Left lung (tissue), 10 donors: Measurements from ENCODE around the gene DNM3. TPM values are rescaled to one million over a fixed set of nuclear protein-coding genes. Genes with fewer than 3 reads are reported as not detected.
A peak's percentile ranks its signal among the peaks of the same experiment; 100 is the strongest.

Source experiments
- ATAC-seq: fragments of 200-7000 bp; cut with Tn5 transposase; one replicate; pipeline ENCODE4 v1.9.1; 2020; ENCODE audit warnings: moderate library complexity
- DNase-seq, 4 donors: peaks; one replicate each; pipeline ENCODE4 v3.0.0-alpha.2; 2013 to 2020
- H3K27ac ChIP-seq, 2 donors: fragments of 200-600 bp; sonication (generic) in 1 of 2; one replicate each; pipeline versions ENCODE4 v1.5.0 to v1.8.0; 2020 to 2021
- H3K27me3 ChIP-seq, 2 donors: fragments of 200-600 bp; sonication (generic) in 1 of 2; one replicate each; pipeline versions ENCODE4 v1.5.0 to v1.8.0; 2020 to 2021
- H3K36me3 ChIP-seq, 2 donors: fragments of 200-600 bp; sonication (generic) in 1 of 2; one replicate each; pipeline versions ENCODE4 v1.5.0 to v1.8.0; 2020 to 2021
- H3K4me1 ChIP-seq, 2 donors: fragments of 200-600 bp; one replicate each; pipeline ENCODE4 v1.8.0; 2021
- H3K4me3 ChIP-seq, 2 donors: fragments of 200-600 bp; sonication (generic) in 1 of 2; one replicate each; pipeline versions ENCODE4 v1.5.0 to v1.8.0; 2020 to 2021; ENCODE audit warnings: mild to moderate bottlenecking in 1 of 2
- H3K9me3 ChIP-seq, 2 donors: fragments of 200-600 bp; sonication (generic) in 1 of 2; one replicate each; pipeline versions ENCODE4 v1.5.0 to v1.8.0; 2020 to 2021
- intact Hi-C, 2 donors: fragments of 100-400 bp; cut with DNase I; formaldehyde crosslinking; loops; one replicate each; pipeline versions ENCODE4 v1.11.2 to v1.14.2; 2022
- polyA plus RNA-seq, 6 donors: library from polyadenylated mRNA; unstranded; fragments of 120-200 nt; gene quantifications; one replicate each; pipeline ENCODE4 v1.2.1, GENCODE V29; 2013; ENCODE audit not compliant: insufficient read length in 6 of 6
- total RNA-seq, 2 donors: library from RNA; stranded (reverse); fragmentation: NEBNext Ultra II Directional; extraction: Animal tissue kit (Norgen Biotek cat#: 25700); gene quantifications; one replicate each; pipeline ENCODE4 v1.2.1, GENCODE V29; 2021
- TF ChIP-seq, protein P1 (sequence below), 2 donors: fragments of 200-600 bp; sonication (generic) in 1 of 2; IDR thresholded peaks; one replicate each; pipeline versions ENCODE4 v1.5.0 to v1.8.0; 2021; ENCODE audit warnings: antibody characterized with exemption in 2 of 2
- donor health status: DM: no; HTN: yes; CAD: no.
- donor health status: DM: no; HTN: no; CAD: no.

DNM3 gene
- total and polyA plus RNA-seq, 8 donors: 5.2 to 7.7 (median 6.3) TPM

DNA sequence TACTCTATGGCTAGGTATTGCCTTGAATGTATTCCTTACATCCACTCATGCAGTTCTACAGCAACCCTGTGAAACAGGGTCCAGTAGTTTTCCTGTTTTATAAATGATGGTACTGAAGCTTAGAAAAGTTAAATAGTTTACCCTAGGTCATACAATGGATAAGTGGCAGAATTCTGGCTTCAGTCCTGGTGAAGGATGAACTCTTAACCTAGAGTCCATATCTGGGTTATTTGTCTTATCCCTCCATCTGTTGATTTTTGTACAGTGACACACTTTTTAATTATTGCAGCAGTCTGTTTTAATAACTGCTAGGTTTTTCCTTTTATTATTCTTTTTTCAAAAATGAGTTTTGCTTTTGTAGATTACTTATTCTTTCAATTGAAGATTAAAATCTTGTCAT lies 263.9 kb downstream of the DNM3 start:
- TF ChIP-seq, protein P1, sequence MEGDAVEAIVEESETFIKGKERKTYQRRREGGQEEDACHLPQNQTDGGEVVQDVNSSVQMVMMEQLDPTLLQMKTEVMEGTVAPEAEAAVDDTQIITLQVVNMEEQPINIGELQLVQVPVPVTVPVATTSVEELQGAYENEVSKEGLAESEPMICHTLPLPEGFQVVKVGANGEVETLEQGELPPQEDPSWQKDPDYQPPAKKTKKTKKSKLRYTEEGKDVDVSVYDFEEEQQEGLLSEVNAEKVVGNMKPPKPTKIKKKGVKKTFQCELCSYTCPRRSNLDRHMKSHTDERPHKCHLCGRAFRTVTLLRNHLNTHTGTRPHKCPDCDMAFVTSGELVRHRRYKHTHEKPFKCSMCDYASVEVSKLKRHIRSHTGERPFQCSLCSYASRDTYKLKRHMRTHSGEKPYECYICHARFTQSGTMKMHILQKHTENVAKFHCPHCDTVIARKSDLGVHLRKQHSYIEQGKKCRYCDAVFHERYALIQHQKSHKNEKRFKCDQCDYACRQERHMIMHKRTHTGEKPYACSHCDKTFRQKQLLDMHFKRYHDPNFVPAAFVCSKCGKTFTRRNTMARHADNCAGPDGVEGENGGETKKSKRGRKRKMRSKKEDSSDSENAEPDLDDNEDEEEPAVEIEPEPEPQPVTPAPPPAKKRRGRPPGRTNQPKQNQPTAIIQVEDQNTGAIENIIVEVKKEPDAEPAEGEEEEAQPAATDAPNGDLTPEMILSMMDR (IDR thresholded peaks at IDR 0.05): no peak
- intact Hi-C loops: no loop called here
- Histone ChIP-seq H3K36me3 (no peaks in the 10 kb centered on the region), H3K27ac (no peak overlapping the region), H3K27me3 (no peaks in the 10 kb centered on the region), H3K4me3 (no peak overlapping the region), H3K4me1 (no peaks in the 10 kb centered on the region), H3K9me3 (no peaks in the 10 kb centered on the region)
- ATAC-seq: no peak
- DNase-seq: no peak

DNA sequence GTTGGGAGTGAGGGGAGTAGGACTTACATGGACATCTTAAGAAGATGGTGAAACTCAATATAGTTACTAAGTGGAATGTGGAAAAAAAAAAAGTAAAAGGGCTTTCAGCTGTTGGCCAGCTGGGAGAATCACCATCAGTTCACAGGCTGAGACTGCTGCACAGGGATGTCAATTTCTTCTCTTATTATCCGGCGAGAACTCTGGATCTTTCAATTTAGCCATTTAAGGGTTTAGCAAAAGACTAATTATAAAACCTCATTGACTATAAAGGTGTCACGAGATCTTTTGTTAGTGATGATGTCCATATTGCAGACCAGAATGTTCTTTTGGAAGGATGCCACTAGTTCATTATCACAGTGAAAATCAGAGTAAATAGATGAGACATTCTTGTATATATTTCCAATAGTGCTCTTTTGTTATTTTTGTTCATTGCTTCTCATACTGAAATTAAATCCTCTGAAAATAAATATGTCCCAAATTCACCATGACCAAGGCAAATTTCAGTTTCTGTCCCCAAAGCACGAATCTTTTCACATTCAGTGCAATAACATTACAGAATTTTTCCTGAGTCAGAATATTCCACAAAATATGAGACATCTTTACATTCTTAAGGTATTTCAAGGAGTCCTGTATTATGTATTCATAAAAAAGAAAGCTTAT lies 266.1 kb downstream of the DNM3 start:
- H3K36me3 ChIP-seq: no peaks in the 10 kb centered on the region

DNA sequence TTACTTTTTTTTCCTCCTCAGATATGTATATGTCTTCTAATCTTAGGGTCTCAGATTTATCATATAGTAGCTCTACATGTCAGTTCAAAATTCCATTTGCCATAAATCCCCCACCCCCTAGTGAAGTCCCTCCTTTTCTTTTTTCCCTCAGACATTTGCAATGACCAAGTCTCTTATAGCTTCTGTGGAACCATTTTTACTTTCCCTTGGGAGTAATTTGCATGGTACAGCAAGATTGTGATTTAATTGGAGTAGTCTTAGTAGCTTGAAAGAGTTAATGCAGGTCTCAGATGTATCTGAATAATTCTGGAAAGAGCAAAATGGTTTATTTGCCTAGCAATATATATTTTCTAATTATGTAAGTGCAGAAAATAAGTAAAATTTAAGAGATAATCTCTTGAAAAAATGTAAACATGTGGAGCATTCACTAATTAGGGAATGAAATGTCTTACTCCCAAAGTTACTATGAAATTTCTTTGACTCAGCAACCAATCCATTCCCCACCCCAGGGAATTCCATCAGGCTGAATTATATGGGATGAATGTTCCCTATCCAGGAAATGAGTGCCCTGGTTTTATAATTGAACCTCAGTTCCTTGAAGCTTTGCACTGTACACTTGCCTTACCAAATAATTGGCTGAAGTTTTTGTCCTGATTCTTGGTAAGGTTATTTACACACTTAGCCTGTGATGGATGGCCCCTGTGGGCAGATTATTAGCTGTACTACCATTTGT lies 267.0 kb downstream of the DNM3 start:
- no peak for DNase-seq
- Histone ChIP-seq H3K36me3 (no peaks in the 10 kb centered on the region), H3K27ac (no peak overlapping the region), H3K4me3 (no peak overlapping the region), H3K9me3 (no peaks in the 10 kb centered on the region), H3K27me3 (no peaks in the 10 kb centered on the region), H3K4me1 (no peaks in the 10 kb centered on the region)
- intact Hi-C loops: no loop called here
- TF ChIP-seq, protein P1 (IDR thresholded peaks at IDR 0.05): no peak
- ATAC-seq: no peak

More for the DNA sequence above, 266.1 kb downstream of the DNM3 start:
- TF ChIP-seq, protein P1 (IDR thresholded peaks at IDR 0.05): no peak
- intact Hi-C loops: no loop called here
- DNase-seq: peak in 2 of 4 donors; percentile 25 to 29
- H3K27me3 ChIP-seq: no peaks in the 10 kb centered on the region
- no peaks in the 10 kb centered on the region for H3K9me3 ChIP-seq
- H3K27ac ChIP-seq: no peak overlapping the region
- H3K4me1 ChIP-seq: no peaks in the 10 kb centered on the region
- ATAC-seq: no peak
- no peak overlapping the region for H3K4me3 ChIP-seq

DNA sequence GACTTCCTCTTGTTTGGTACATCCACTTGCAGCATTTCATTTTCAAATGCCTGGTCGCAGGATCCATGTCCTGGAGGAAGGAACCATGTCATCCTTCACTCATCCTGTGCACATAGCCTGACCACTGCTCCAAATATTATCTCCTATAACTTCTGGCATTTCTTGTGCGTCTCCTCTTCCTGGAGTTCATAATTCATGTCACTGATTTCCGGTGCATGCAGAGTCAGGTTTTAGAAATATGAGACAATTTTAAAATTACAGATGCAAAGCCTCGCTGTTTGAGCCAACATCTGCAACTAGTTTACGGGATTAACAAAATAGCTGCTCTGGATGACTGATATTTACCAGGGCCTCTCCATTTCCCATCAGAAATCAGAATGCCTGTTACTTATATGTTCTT lies 268.1 kb downstream of the DNM3 start:
- Histone ChIP-seq H3K4me3 (no peak overlapping the region), H3K36me3 (no peaks in the 10 kb centered on the region), H3K4me1 (no peaks in the 10 kb centered on the region), H3K9me3 (no peaks in the 10 kb centered on the region), H3K27ac (no peak overlapping the region), H3K27me3 (no peaks in the 10 kb centered on the region)
- ATAC-seq (no peak), DNase-seq (peak in 1 of 4 donors; percentile 18)
- intact Hi-C loops: no loop called here
- TF ChIP-seq, protein P1 (IDR thresholded peaks at IDR 0.05): no peak

DNA sequence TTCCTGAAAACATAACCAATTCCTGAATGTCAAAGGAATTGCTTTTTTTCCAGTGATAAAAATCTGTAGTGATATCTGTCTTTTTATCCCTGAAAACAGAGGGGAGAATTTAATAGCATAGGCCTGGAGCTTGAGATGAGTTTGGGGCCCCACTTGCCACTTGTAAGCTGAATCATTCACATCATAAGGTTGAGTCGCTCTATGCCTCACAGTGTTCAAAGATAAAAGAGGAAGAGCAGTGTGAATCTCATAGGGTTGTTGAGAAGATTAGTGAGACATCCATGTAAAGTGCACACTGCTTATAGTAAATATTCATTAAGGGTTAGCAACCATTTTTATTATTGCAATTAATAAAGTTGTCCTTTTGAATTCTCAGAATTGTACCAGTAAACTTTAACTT lies 271.3 kb downstream of the DNM3 start:
- ATAC-seq: no peak

More for the DNA sequence above, 271.3 kb downstream of the DNM3 start:
- intact Hi-C loops: no loop called here
- H3K27ac ChIP-seq: no peak overlapping the region
- H3K9me3 ChIP-seq: no peaks in the 10 kb centered on the region
- no peak overlapping the region for H3K4me3 ChIP-seq
- TF ChIP-seq, protein P1 (IDR thresholded peaks at IDR 0.05): no peak
- no peaks in the 10 kb centered on the region for H3K4me1 ChIP-seq
- DNase-seq: no peak
- H3K36me3 ChIP-seq: no peaks in the 10 kb centered on the region
- H3K27me3 ChIP-seq: no peaks in the 10 kb centered on the region
